PC-3 (cell line): ENCODE results near the gene RNU6-1.

Source experiments
- CTCF ChIP-seq: fragments of 300-600 bp; sonication (generic); conservative IDR thresholded peaks from 2 replicates; pipeline ENCODE4 v1.5.1; 2017; ENCODE audit warnings: antibody characterized with exemption, low read depth, mild to moderate bottlenecking, low read length
- EZH2 ChIP-seq: fragments of 300-600 bp; sonication (generic); IDR thresholded peaks from one replicate; pipeline ENCODE4 v1.6.1; 2017; ENCODE audit warnings: antibody characterized with exemption, mild to moderate bottlenecking, low read length; ENCODE audit not compliant: unreplicated experiment

DNA sequence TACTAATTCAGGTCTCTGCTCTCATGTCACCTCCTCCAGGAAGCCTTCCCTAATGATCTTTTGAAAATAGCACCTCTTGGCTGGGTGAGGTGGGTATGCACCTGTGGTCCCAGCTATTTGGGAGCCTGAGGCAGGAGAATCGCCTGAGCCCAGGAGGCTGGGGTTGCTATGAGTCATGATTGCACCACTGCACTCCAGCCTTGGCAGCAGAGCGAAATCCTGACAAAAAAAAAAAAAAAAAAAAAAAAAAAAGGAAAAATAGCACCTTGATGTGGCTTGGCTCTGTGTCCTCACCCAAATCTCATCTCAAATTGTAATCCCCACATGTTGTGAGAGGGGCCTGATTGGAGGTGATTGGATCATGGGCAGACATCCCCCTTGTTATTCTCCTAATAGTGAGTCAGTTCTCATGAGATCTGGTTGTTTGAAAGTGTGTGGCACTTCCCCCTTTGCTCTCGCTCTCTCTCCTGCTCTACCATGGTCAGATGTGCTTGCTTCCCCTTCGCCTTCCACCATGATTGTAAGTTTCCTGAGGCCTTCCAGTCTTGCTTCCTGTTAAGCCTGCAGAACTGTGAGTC lies 11.2 kb upstream of the RNU6-1 start:
- TF ChIP-seq CTCF (no peak), EZH2 (no peak)
